CD8-positive, alpha-beta memory T cell (primary cell): ENCODE results near the gene C17orf75. TPM values are rescaled to one million over a fixed set of nuclear protein-coding genes. Genes with fewer than 3 reads are reported as not detected.
"Not testable (repeated sequence)": the region's sequence is repeated elsewhere in the genome, so short reads cannot be mapped to it uniquely, and the experiment has no call there.

Experiments used
- CTCF ChIA-PET: fragments of 350-600 bp; sonication (Branson Sonifier 250); formaldehyde crosslinking; loops from one replicate; lab custom pipeline; 2021; ENCODE audit warnings: antibody characterized with exemption; lab: Charles Lee
- POLR2A ChIA-PET: fragments of 350-600 bp; sonication (Branson Sonifier 250); formaldehyde crosslinking; loops from one replicate; lab custom pipeline; 2021; ENCODE audit warnings: antibody characterized with exemption; lab: Charles Lee
- DNase-seq, 5 donors: peaks; one replicate each; pipeline versions ENCODE4 v3.0.0 to v3.0.0-alpha.2; 2020 to 2022; ENCODE audit warnings: mixed read lengths in 1 of 5
- H3K27ac ChIP-seq: one replicate; pipeline ENCODE4 v1.7.0; 2013; ENCODE audit warnings: low read depth, mild to moderate bottlenecking, low read length, moderate library complexity
- H3K27me3 ChIP-seq: 2 replicates; pipeline ENCODE4 v1.7.0; 2013; ENCODE audit warnings: low read length, mild to moderate bottlenecking; ENCODE audit not compliant: insufficient read depth, poor library complexity, severe bottlenecking
- H3K36me3 ChIP-seq: 2 replicates; pipeline ENCODE4 v1.7.0; 2013; ENCODE audit warnings: mild to moderate bottlenecking, low read length, moderate library complexity; ENCODE audit not compliant: insufficient read depth
- H3K4me1 ChIP-seq: 2 replicates; pipeline ENCODE4 v1.7.0; 2013; ENCODE audit warnings: mild to moderate bottlenecking, low read length, moderate library complexity; ENCODE audit not compliant: insufficient read depth
- H3K4me3 ChIP-seq: 2 replicates; pipeline ENCODE4 v1.7.0; 2013; ENCODE audit warnings: mild to moderate bottlenecking, low read length
- H3K9me3 ChIP-seq: 2 replicates; pipeline ENCODE4 v1.7.0; 2013; ENCODE audit warnings: mild to moderate bottlenecking, low read length
- H3K27ac Mint-ChIP-seq, 8 donors: one replicate each; pipeline ENCODE4 v1.8.0; 2020 to 2021; ENCODE audit warnings: mixed read lengths in 8 of 8, mild to moderate bottlenecking in 6 of 8, inconsistent platforms in 3 of 8, moderate library complexity in 3 of 8
- H3K27me3 Mint-ChIP-seq, 2 donors: one replicate each; pipeline ENCODE4 v1.8.0; 2020 to 2021; ENCODE audit warnings: mixed read lengths in 2 of 2, mild to moderate bottlenecking in 1 of 2, moderate library complexity in 1 of 2
- H3K36me3 Mint-ChIP-seq, 3 donors: one replicate each; pipeline ENCODE4 v1.8.0; 2020 to 2021; ENCODE audit warnings: mixed read lengths in 3 of 3, inconsistent platforms in 1 of 3, mild to moderate bottlenecking in 1 of 3
- H3K4me1 Mint-ChIP-seq, 3 donors: one replicate each; pipeline ENCODE4 v1.8.0; 2020 to 2021; ENCODE audit warnings: mixed read lengths in 3 of 3, inconsistent platforms in 1 of 3, mild to moderate bottlenecking in 1 of 3
- H3K4me3 Mint-ChIP-seq, 7 donors: one replicate each; pipeline ENCODE4 v1.8.0; 2020 to 2021; ENCODE audit warnings: mixed read lengths in 7 of 7, mild to moderate bottlenecking in 6 of 7, moderate library complexity in 4 of 7, inconsistent platforms in 2 of 7
- H3K9me3 Mint-ChIP-seq, 5 donors: one replicate each; pipeline ENCODE4 v1.8.0; 2020 to 2022; ENCODE audit warnings: mixed read lengths in 5 of 5, mild to moderate bottlenecking in 3 of 5, moderate library complexity in 2 of 5, inconsistent platforms in 1 of 5
- polyA plus RNA-seq: library from polyadenylated mRNA; unstranded; fragments of 300-500 nt; fragmentation: Illumina TruSeq; gene quantifications from one replicate; pipeline ENCODE4 v1.2.3, GENCODE V29; 2021
- total RNA-seq, 2 experiments: library from RNA; stranded (reverse); gene quantifications; one replicate each; pipeline ENCODE4 v1.2.3, GENCODE V29; 2021

C17orf75 gene
- total and polyA plus RNA-seq, 3 experiments from 2014 or later, result 12.6 to 33.4 (median 24.7) TPM

DNA sequence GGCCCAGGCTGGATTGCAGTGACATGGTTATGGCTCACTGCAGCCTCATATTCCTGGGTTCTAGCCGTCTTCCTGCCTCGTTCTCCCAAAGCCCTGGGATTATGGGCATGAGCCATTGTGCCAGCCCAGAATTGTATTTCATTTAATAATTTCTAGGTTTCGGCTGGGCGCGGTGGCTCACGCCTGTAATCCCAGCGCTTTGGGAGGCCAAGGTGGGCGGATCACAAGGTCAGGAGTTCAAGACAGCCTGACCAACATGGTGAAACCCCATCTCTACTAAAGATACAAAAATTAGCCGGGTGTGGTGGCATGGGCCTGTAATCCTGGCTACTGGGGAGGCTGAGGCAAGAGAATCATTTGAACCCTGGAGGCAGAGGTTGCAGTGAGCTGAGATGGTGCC is 10.8 kb upstream of the C17orf75 start:
- DNase-seq, H3K27me3 Mint-ChIP-seq, POLR2A ChIA-PET, H3K9me3 ChIP-seq, H3K27me3 ChIP-seq, H3K27ac ChIP-seq, H3K4me3 ChIP-seq, H3K9me3 Mint-ChIP-seq: not testable (repeated sequence)
- Mint-ChIP-seq H3K4me3 (peak overlapping the region; percentile 96 to 100 (median 98)), H3K4me1 (peaks cover 54 to 72% (median 62%) of the 10 kb centered on the region in 3 donors), H3K36me3 (peaks cover 7 to 71% (median 9%) of the 10 kb centered on the region in 3 donors), H3K27ac (peak overlapping the region in 7 of 8 donors; percentile 49 to 97 (median 64))
- Histone ChIP-seq H3K36me3 (peaks cover 22% of the 10 kb centered on the region), H3K4me1 (peaks cover 67% of the 10 kb centered on the region)
- CTCF ChIA-PET, result interaction anchor here (1.7 kb wide), 1 partner anchor 9 kb away, joined by 4 read pairs; no protein-coding TSS in a partner anchor

DNA sequence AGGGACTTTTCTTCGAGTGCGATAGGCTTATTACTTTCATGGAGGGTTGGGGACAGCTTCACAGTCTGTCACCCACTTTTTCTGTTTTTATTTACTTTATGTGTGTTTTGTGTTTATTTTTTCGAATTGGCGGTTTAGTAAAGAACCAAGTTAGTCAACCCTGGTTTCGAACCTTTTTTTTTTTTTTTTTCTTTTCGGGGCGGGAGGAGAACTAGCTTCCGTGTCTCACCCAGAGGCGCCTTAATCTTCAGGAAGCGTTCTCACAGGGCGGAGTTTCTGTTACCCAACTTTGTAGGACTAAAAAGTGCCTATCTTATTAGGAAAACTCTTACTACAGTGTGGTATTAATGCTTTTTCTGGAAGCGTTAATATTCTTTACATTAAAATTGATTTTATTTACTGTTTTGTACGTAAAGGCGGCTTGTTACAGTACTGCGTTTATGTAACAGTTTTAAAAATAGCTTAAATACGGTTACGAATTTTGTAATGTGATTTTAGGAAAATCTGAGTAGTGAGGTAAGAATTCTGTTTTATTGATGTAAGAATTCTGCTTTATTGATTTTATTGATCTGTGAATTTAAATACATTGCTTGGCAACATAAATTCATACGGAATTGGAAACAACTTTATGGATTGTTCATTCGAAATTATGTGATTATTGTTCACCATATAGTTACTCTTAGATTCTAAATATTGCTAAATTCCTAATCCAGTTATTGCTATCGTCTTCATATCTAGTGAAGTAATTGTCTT is 8.9 kb upstream of the C17orf75 start:
- H3K4me1 Mint-ChIP-seq, result peaks cover 42 to 60% (median 49%) of the 10 kb centered on the region in 3 donors
- H3K4me1 ChIP-seq, result peaks cover 52% of the 10 kb centered on the region
- CTCF ChIA-PET, result interaction anchor here (0.9 to 1.7 kb wide), 4 partner anchors 11 to 526 kb away, joined by 3 to 4 read pairs (median 4); partner anchors contain the start of genes MYO1D and PSMD11

DNA sequence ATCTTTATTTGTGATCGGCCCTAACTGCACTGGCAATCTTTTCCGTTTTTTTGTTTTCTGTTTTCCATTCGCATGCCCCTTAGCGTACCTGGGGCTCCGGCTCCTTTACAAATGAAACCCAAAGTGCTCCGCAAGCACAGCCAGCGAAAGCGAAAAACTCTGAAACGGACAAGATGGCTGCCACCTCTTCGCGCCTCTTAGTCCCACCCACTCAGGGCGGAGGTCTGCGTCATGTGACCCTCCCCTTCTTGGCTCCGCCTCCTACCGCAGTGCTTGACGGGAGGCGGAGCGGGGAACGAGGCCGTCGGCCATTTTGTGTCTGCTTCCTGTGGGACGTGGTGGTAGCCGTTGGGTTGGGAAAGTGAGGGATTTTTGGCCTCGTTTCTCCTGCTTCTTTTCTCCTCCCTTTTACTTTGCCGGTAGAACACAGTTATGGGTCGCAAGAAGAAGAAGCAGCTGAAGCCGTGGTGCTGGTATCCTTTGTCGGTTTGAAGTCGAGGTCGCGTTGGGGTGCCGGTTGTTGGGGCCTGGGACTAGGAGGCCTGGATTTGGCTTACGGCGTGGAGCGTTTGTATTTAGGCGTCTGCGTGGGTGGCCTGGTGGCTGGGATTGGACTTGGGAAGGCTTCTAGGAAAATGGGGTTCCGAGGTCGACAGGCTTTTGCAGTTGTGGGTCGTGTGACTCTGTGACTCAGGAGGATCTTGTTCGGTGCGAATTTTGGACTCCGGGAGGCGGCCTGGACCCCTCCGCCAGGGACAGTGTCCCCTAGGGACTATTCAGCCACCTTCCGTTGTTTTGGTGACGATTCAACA is 8.1 kb upstream of the C17orf75 start, which contains the start of gene ZNF207:
Gene ZNF207 (plus strand): TSS at position 304 of the 812 bp plus-strand sequence. CDS start 129 bp downstream, at position 433.
- peak; percentile 91 to 96 (median 94) for DNase-seq
- H3K4me3 ChIP-seq, result peak within 1 kb of the TSS; percentile 98
- peak within 1 kb of the TSS; percentile 97 to 100 (median 99) for H3K27ac Mint-ChIP-seq
- H3K9me3 Mint-ChIP-seq, result no peaks in the 10 kb centered on the region
- H3K36me3 Mint-ChIP-seq, result peaks cover 2 to 50% (median 7%) of the 10 kb centered on the region in 3 donors
- peak within 1 kb of the TSS; percentile 98 for H3K27ac ChIP-seq
- no peaks in the 10 kb centered on the region for H3K27me3 Mint-ChIP-seq
- peaks cover 13% of the 10 kb centered on the region for H3K36me3 ChIP-seq
- peaks cover 34 to 52% (median 42%) of the 10 kb centered on the region in 3 donors for H3K4me1 Mint-ChIP-seq
- no peaks in the 10 kb centered on the region for H3K9me3 ChIP-seq
- no peaks in the 10 kb centered on the region for H3K27me3 ChIP-seq
- H3K4me1 ChIP-seq, result peaks cover 44% of the 10 kb centered on the region
- ChIA-PET CTCF (interaction anchor here (1.2 kb wide), 1 partner anchor 94 kb away, joined by 4 read pairs; the partner anchor contains the start of gene PSMD11), POLR2A (interaction anchor here (1.0 to 1.2 kb wide), 2 partner anchors 8 to 94 kb away, joined by 4 to 10 read pairs; partner anchors contain the start of genes C17orf75 and PSMD11)
- peak within 1 kb of the TSS; percentile 96 to 100 (median 98) for H3K4me3 Mint-ChIP-seq

More for the DNA sequence above, 8.9 kb upstream of the C17orf75 start:
- Mint-ChIP-seq H3K4me3 (peak overlapping the region; percentile 96 to 100 (median 98)), H3K27ac (peak overlapping the region; percentile 97 to 100 (median 99)), H3K27me3 (no peaks in the 10 kb centered on the region), H3K9me3 (no peaks in the 10 kb centered on the region), H3K36me3 (peaks cover 6 to 58% (median 7%) of the 10 kb centered on the region in 3 donors)
- Histone ChIP-seq H3K27me3 (no peaks in the 10 kb centered on the region), H3K27ac (peak overlapping the region; percentile 98), H3K4me3 (peak overlapping the region; percentile 98), H3K9me3 (no peaks in the 10 kb centered on the region), H3K36me3 (peaks cover 21% of the 10 kb centered on the region)
- peak; percentile 26 to 70 (median 55) for DNase-seq
- POLR2A ChIA-PET, result interaction anchor here (0.6 to 1.2 kb wide), 8 partner anchors 9 to 856 kb away, joined by 3 to 10 read pairs (median 4); partner anchors contain the start of genes C17orf75 and PSMD11

DNA sequence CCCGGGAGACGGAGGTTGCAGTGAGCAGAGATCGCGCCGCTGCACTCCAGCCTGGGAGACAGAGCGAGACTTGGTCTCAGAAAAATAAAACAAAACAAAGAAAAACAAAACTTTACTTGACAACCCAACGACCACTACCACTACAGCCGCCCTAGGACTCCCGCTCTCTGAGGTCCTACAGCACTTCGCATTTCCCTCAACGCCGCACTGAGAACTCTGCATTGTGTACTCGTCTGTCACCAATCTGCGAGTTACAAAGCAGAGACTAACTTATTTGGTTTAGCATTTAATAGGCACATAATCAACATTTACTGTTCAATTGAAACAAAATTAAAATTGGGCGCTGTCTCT is 7.5 kb upstream of the C17orf75 start:
- CTCF ChIA-PET, result no interaction called here
- no peaks in the 10 kb centered on the region for H3K9me3 ChIP-seq

DNA sequence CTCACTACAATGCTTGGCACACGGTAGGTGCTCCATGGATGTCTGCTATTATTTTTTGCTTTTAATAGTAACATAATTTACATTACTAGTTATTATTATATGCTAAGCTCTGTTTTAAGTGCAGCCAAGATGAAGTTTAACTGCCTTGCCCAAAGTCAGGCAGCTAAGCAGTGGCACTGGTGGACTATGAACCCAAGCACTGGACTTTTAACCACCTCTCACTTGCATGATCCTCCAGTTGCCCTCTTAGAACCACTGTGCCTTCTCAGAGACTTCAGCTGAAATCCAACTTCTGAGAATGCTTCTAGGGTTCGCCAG is 6.5 kb upstream of the C17orf75 start:
- Mint-ChIP-seq H3K9me3 (no peaks in the 10 kb centered on the region), H3K36me3 (peaks cover 0 to 36% (median 7%) of the 10 kb centered on the region in 3 donors), H3K4me3 (peak overlapping the region; percentile 43 to 100 (median 71)), H3K27ac (peak overlapping the region in 4 of 8 donors; percentile 15 to 100 (median 64)), H3K27me3 (no peaks in the 10 kb centered on the region), H3K4me1 (peaks cover 23 to 41% (median 26%) of the 10 kb centered on the region in 3 donors)
- no peak for DNase-seq
- H3K9me3 ChIP-seq, result no peaks in the 10 kb centered on the region
- ChIA-PET POLR2A (interaction anchor here (1.3 kb wide), 1 partner anchor 96 kb away, joined by 4 read pairs; the partner anchor contains the start of gene PSMD11), CTCF (interaction anchor here (1.2 kb wide), 1 partner anchor 15 kb away, joined by 3 read pairs; no protein-coding TSS in a partner anchor)
- H3K36me3 ChIP-seq, result no peaks in the 10 kb centered on the region
- H3K27ac ChIP-seq, result peak overlapping the region; percentile 98
- H3K27me3 ChIP-seq, result no peaks in the 10 kb centered on the region
- H3K4me1 ChIP-seq, result peaks cover 30% of the 10 kb centered on the region
- H3K4me3 ChIP-seq, result no peak overlapping the region

More for the DNA sequence above, 7.5 kb upstream of the C17orf75 start:
- H3K27me3 ChIP-seq, result no peaks in the 10 kb centered on the region
- H3K27ac ChIP-seq, result peak overlapping the region; percentile 98
- Mint-ChIP-seq H3K36me3 (peaks cover 0 to 44% (median 7%) of the 10 kb centered on the region in 3 donors), H3K27me3 (no peaks in the 10 kb centered on the region), H3K9me3 (no peaks in the 10 kb centered on the region), H3K4me3 (peak overlapping the region; percentile 96 to 100 (median 98)), H3K27ac (peak overlapping the region; percentile 97 to 100 (median 99)), H3K4me1 (peaks cover 29 to 47% (median 36%) of the 10 kb centered on the region in 3 donors)
- POLR2A ChIA-PET, result no interaction called here
- peaks cover 38% of the 10 kb centered on the region for H3K4me1 ChIP-seq
- H3K36me3 ChIP-seq, result peaks cover 7% of the 10 kb centered on the region
- peak overlapping the region; percentile 98 for H3K4me3 ChIP-seq
- no peak for DNase-seq

DNA sequence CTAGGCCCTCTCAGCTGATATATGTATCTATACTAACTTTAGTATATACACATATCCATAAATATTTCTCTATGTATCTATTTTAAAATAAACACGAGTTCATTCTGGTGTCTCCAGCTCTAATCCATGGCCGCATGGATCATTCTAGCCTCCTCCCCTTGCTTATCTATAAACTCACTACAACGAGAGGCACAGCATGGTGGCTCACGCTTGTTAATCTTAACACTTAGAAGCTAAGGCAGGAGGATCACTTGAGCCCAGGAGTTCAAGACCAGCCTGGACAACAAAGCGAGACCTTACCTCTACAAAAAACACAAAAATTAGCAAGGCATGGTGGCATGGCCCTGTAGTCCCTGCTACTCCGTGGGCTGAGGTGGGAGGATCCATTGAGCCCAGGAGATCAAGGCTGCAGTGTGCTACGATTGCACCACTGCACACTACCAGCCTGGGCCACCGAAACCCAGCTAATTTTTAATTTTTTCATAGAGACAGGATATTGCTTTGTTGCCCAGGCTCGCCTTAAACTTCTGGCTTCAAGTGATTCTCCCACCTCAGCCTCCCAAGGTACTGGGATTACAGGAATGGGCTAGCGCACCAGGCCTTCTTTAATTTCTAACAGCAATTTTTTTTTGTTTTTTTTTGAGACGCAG is 4.1 kb upstream of the C17orf75 start:
- Histone ChIP-seq H3K27me3 (no peaks in the 10 kb centered on the region), H3K4me3 (no peak overlapping the region), H3K4me1 (peaks cover 17% of the 10 kb centered on the region), H3K36me3 (no peaks in the 10 kb centered on the region), H3K27ac (no peak overlapping the region), H3K9me3 (no peaks in the 10 kb centered on the region)
- Mint-ChIP-seq H3K4me3 (peak overlapping the region in 1 of 7 donors; percentile 19), H3K27me3 (no peaks in the 10 kb centered on the region), H3K4me1 (peaks cover 23 to 37% (median 24%) of the 10 kb centered on the region in 3 donors), H3K36me3 (peaks cover 0 to 19% (median 3%) of the 10 kb centered on the region in 3 donors), H3K9me3 (no peaks in the 10 kb centered on the region), H3K27ac (no peak overlapping the region)
- no peak for DNase-seq
- POLR2A ChIA-PET, result no interaction called here
- CTCF ChIA-PET, result no interaction called here
